GM23338 (cell line): ENCODE results near the gene PTX3. TPM values are rescaled to one million over a fixed set of nuclear protein-coding genes. Genes with fewer than 3 reads are reported as not detected.

Experiments used
- ATAC-seq: fragments of 200-7000 bp; cut with Tn5 transposase; 3 replicates; pipeline ENCODE4 v1.9.1; 2020
- DNase-seq: peaks from one replicate; pipeline ENCODE4 v3.0.0-alpha.2; 2015; ENCODE audit warnings: low spot score
- H2AFZ ChIP-seq: fragments of 200-600 bp; sonication (generic); 2 replicates; pipeline ENCODE4 v1.8.0; 2016; ENCODE audit warnings: antibody characterized with exemption, mild to moderate bottlenecking, moderate library complexity
- H3F3A ChIP-seq: fragments of 200-600 bp; sonication (generic); replicated peaks from 2 replicates; pipeline ENCODE4 v1.8.0; 2017; ENCODE audit warnings: antibody characterized with exemption, mixed run types, low read depth
- H3K27ac ChIP-seq: fragments of 200-600 bp; sonication (generic); 2 replicates; pipeline ENCODE4 v1.6.1; 2016; ENCODE audit warnings: low read depth
- H3K27me3 ChIP-seq: fragments of 200-600 bp; sonication (generic); 2 replicates; pipeline ENCODE4 v1.8.0; 2016; ENCODE audit warnings: mild to moderate bottlenecking, mixed run types, moderate library complexity; ENCODE audit not compliant: insufficient read depth
- H3K36me3 ChIP-seq: fragments of 200-600 bp; sonication (generic); 2 replicates; pipeline ENCODE4 v1.8.0; 2016; ENCODE audit warnings: mild to moderate bottlenecking; ENCODE audit not compliant: insufficient read depth
- H3K4me1 ChIP-seq: fragments of 200-600 bp; sonication (generic); 2 replicates; pipeline ENCODE4 v1.8.0; 2016; ENCODE audit warnings: mild to moderate bottlenecking, moderate library complexity; ENCODE audit not compliant: insufficient read depth
- H3K4me2 ChIP-seq: fragments of 200-600 bp; sonication (generic); 2 replicates; pipeline ENCODE4 v1.7.1; 2017; ENCODE audit warnings: mixed run types
- H3K4me3 ChIP-seq: fragments of 200-600 bp; sonication (generic); 2 replicates; pipeline ENCODE4 v1.6.1; 2016; ENCODE audit warnings: mixed run types
- H3K79me2 ChIP-seq: fragments of 200-600 bp; sonication (generic); replicated peaks from 2 replicates; pipeline ENCODE4 v1.8.0; 2017; ENCODE audit warnings: mild to moderate bottlenecking; ENCODE audit not compliant: insufficient read depth
- H3K9me2 ChIP-seq: fragments of 200-600 bp; sonication (generic); 2 replicates; pipeline ENCODE4 v1.8.0; 2017; ENCODE audit not compliant: insufficient read depth
- H4K20me1 ChIP-seq: fragments of 200-600 bp; sonication (generic); replicated peaks from 2 replicates; pipeline ENCODE4 v1.8.0; 2017; ENCODE audit warnings: mild to moderate bottlenecking; ENCODE audit not compliant: insufficient read depth
- H3K27ac Mint-ChIP-seq: 2 replicates; pipeline ENCODE4 v1.8.0; 2020; ENCODE audit warnings: inconsistent platforms, mild to moderate bottlenecking, moderate library complexity, mixed read lengths
- H3K27me3 Mint-ChIP-seq: 3 replicates; pipeline ENCODE4 v1.8.0; 2022; ENCODE audit warnings: low read depth, mild to moderate bottlenecking, moderate library complexity, mixed read lengths, inconsistent platforms; ENCODE audit not compliant: insufficient read depth, poor library complexity
- H3K36me3 Mint-ChIP-seq: 3 replicates; pipeline ENCODE4 v1.8.0; 2021; ENCODE audit warnings: low read depth, mild to moderate bottlenecking, inconsistent platforms, moderate library complexity, mixed read lengths
- H3K4me1 Mint-ChIP-seq: 3 replicates; pipeline ENCODE4 v1.8.0; 2020; ENCODE audit warnings: mild to moderate bottlenecking, inconsistent platforms, mixed read lengths
- H3K4me3 Mint-ChIP-seq: 3 replicates; pipeline ENCODE4 v1.8.0; 2021; ENCODE audit warnings: moderate library complexity, mild to moderate bottlenecking, inconsistent platforms, mixed read lengths
- H3K9me3 Mint-ChIP-seq: 3 replicates; pipeline ENCODE4 v1.8.0; 2020; ENCODE audit warnings: moderate library complexity, mild to moderate bottlenecking, inconsistent platforms, mixed read lengths
- CREB1 ChIP-seq: fragments of 250-450 bp; sonication (Bioruptor Pico); IDR thresholded peaks from 2 replicates; pipeline ENCODE4 v1.5.0; 2020; ENCODE audit warnings: low read depth, mild to moderate bottlenecking, moderate library complexity
- CTCF ChIP-seq, 2 experiments: fragments of 200-600 bp in 1 of 2; sonication (generic) in 1 of 2; conservative IDR thresholded peaks; 2 replicates each; pipeline versions ENCODE4 v1.5.1 to v1.6.1; 2016 to 2017; ENCODE audit warnings: antibody characterized with exemption in 2 of 2, low read depth in 2 of 2, mild to moderate bottlenecking in 2 of 2, moderate library complexity in 1 of 2
- EZH2 ChIP-seq: fragments of 200-600 bp; sonication (generic); IDR thresholded peaks from one replicate; pipeline ENCODE4 v1.8.0; 2017; ENCODE audit warnings: antibody characterized with exemption, mild to moderate bottlenecking, low read depth; ENCODE audit not compliant: unreplicated experiment
- EZH2phosphoT487 ChIP-seq: fragments of 200-600 bp; sonication (generic); IDR thresholded peaks from one replicate; pipeline ENCODE4 v1.8.1; 2018; ENCODE audit warnings: antibody characterized with exemption; ENCODE audit not compliant: unreplicated experiment
- JUNB ChIP-seq: IDR thresholded peaks from one replicate; pipeline ENCODE4 v1.6.1; 2016; ENCODE audit warnings: antibody characterized with exemption; ENCODE audit not compliant: unreplicated experiment
- NANOG ChIP-seq: IDR thresholded peaks from 2 replicates; pipeline ENCODE4 v1.6.1; 2016; ENCODE audit warnings: antibody characterized with exemption, borderline replicate concordance
- POLR2AphosphoS5 ChIP-seq: IDR thresholded peaks from 2 replicates; pipeline ENCODE4 v1.6.1; 2016; ENCODE audit warnings: antibody characterized with exemption, low read depth
- STAT1 ChIP-seq: IDR thresholded peaks from one replicate; pipeline ENCODE4 v1.6.1; 2016; ENCODE audit warnings: antibody characterized with exemption; ENCODE audit not compliant: unreplicated experiment
- ZNF114 ChIP-seq: fragments of 250-450 bp; sonication (Bioruptor Pico); IDR thresholded peaks from 2 replicates; pipeline ENCODE4 v1.5.0; 2020; ENCODE audit warnings: mild to moderate bottlenecking, moderate library complexity
- ZNF331 ChIP-seq: fragments of 250-450 bp; sonication (Bioruptor Pico); IDR thresholded peaks from 2 replicates; pipeline ENCODE4 v1.5.0; 2020; ENCODE audit warnings: low read depth, mild to moderate bottlenecking, moderate library complexity
- ZNF462 ChIP-seq: fragments of 250-450 bp; sonication (Bioruptor Pico); IDR thresholded peaks from 2 replicates; pipeline ENCODE4 v1.5.0; 2020; ENCODE audit warnings: mild to moderate bottlenecking, moderate library complexity
- polyA plus RNA-seq: library from polyadenylated mRNA; unstranded; fragments of >200 nt; fragmentation: Nextera tagmentation; extraction: Ambion mirVana; gene quantifications from 2 replicates; pipeline ENCODE4 v1.2.1, GENCODE V29; 2016
- total RNA-seq: library from RNA; depleted of rRNA; stranded (reverse); fragments of >200 nt; shearing (Covaris generic); gene quantifications from 2 replicates; pipeline ENCODE4 v1.2.3, GENCODE V29; 2014
- TF ChIP-seq, protein P1 (sequence below): IDR thresholded peaks from 2 replicates; pipeline ENCODE4 v1.6.1; 2016; ENCODE audit warnings: antibody characterized with exemption
- TF ChIP-seq, protein P2 (sequence below): IDR thresholded peaks from one replicate; pipeline ENCODE4 v1.6.1; 2018; ENCODE audit warnings: antibody characterized with exemption; ENCODE audit not compliant: unreplicated experiment

PTX3 gene
- total and polyA plus RNA-seq, 2 experiments from 2014 or later: 1.2 to 2.4 TPM

DNA sequence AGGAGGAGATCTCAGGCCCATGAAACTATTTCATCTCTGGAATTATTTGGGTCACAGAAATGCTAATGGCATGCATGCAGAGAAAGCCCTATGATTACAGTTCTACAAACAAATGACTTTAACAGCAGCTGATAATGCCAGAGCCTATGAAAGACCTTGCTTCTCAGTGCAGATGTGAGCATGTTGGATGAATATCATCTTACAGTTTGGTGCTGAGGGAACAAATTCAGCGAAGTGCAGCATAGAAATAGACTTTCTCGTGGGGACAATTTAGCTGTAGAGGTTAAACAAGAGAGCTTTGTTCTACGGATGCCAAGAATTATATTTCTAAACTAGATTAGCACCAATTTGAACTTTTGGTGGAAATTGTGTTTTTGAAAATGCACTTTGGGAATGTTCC, 27.7 kb downstream of the PTX3 start:
- TF ChIP-seq EZH2 (no peak), STAT1 (no peak), ZNF331 (CRISPR knock-in tag) (no peak), CREB1 (CRISPR knock-in tag) (no peak), ZNF462 (CRISPR knock-in tag) (no peak), JUNB (no peak), CTCF (conservative IDR thresholded peaks at IDR 0.05; ENCODE audit: low read depth in 2 of 2) (no peak), ZNF114 (CRISPR knock-in tag) (no peak), POLR2AphosphoS5 (no peak), NANOG (no peak), EZH2phosphoT487 (no peak)
- TF ChIP-seq, protein P1, sequence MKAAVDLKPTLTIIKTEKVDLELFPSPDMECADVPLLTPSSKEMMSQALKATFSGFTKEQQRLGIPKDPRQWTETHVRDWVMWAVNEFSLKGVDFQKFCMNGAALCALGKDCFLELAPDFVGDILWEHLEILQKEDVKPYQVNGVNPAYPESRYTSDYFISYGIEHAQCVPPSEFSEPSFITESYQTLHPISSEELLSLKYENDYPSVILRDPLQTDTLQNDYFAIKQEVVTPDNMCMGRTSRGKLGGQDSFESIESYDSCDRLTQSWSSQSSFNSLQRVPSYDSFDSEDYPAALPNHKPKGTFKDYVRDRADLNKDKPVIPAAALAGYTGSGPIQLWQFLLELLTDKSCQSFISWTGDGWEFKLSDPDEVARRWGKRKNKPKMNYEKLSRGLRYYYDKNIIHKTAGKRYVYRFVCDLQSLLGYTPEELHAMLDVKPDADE: no peak
- TF ChIP-seq, protein P2, sequence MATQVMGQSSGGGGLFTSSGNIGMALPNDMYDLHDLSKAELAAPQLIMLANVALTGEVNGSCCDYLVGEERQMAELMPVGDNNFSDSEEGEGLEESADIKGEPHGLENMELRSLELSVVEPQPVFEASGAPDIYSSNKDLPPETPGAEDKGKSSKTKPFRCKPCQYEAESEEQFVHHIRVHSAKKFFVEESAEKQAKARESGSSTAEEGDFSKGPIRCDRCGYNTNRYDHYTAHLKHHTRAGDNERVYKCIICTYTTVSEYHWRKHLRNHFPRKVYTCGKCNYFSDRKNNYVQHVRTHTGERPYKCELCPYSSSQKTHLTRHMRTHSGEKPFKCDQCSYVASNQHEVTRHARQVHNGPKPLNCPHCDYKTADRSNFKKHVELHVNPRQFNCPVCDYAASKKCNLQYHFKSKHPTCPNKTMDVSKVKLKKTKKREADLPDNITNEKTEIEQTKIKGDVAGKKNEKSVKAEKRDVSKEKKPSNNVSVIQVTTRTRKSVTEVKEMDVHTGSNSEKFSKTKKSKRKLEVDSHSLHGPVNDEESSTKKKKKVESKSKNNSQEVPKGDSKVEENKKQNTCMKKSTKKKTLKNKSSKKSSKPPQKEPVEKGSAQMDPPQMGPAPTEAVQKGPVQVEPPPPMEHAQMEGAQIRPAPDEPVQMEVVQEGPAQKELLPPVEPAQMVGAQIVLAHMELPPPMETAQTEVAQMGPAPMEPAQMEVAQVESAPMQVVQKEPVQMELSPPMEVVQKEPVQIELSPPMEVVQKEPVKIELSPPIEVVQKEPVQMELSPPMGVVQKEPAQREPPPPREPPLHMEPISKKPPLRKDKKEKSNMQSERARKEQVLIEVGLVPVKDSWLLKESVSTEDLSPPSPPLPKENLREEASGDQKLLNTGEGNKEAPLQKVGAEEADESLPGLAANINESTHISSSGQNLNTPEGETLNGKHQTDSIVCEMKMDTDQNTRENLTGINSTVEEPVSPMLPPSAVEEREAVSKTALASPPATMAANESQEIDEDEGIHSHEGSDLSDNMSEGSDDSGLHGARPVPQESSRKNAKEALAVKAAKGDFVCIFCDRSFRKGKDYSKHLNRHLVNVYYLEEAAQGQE: no peak
- H4K20me1 ChIP-seq: no peaks in the 10 kb centered on the region
- Mint-ChIP-seq H3K36me3 (no peaks in the 10 kb centered on the region), H3K9me3 (no peaks in the 10 kb centered on the region), H3K4me1 (no peaks in the 10 kb centered on the region; the same call in 2 of the 3 replicates), H3K27me3 (no peaks in the 10 kb centered on the region), H3K27ac (no peak overlapping the region), H3K4me3 (no peak overlapping the region)
- H3K27me3 ChIP-seq: no peaks in the 10 kb centered on the region
- no peak overlapping the region for H2AFZ ChIP-seq
- DNase-seq (no peak), ATAC-seq (no peak)
- no peak overlapping the region for H3K4me2 ChIP-seq
- no peaks in the 10 kb centered on the region for H3K79me2 ChIP-seq
- H3K4me3 ChIP-seq: no peak overlapping the region
- H3K27ac ChIP-seq: no peak overlapping the region
- H3K36me3 ChIP-seq: no peaks in the 10 kb centered on the region
- no peaks in the 10 kb centered on the region for H3K4me1 ChIP-seq
- no peaks in the 10 kb centered on the region for H3K9me2 ChIP-seq
- no peaks in the 10 kb centered on the region for H3F3A ChIP-seq
